ENCODE results near the gene NFAM1.

DNA sequence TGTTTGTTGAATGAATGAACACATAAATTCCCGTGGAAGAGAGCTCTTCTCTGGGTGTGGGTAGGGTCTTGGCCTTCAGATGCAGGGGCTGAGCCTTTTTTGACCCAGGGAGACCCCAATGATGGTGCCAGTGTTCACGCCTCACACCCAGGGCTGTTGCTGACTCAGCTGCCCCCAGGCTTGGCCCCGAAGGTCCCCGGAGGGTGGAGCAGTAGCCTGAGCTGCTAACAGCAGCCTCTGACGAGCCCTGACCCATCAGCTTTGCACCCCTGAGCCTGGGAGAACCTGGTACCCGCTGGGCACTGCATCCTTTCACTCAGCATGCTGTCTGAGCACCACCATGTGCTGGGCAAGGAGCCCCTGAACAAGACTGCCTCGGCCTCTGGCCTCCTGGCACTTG lies 23.9 kb downstream of the NFAM1 start:
- no peak for TF ChIP-seq POLR2A (IDR thresholded peaks at IDR 0.05)
- TF ChIP-seq, protein P1, sequence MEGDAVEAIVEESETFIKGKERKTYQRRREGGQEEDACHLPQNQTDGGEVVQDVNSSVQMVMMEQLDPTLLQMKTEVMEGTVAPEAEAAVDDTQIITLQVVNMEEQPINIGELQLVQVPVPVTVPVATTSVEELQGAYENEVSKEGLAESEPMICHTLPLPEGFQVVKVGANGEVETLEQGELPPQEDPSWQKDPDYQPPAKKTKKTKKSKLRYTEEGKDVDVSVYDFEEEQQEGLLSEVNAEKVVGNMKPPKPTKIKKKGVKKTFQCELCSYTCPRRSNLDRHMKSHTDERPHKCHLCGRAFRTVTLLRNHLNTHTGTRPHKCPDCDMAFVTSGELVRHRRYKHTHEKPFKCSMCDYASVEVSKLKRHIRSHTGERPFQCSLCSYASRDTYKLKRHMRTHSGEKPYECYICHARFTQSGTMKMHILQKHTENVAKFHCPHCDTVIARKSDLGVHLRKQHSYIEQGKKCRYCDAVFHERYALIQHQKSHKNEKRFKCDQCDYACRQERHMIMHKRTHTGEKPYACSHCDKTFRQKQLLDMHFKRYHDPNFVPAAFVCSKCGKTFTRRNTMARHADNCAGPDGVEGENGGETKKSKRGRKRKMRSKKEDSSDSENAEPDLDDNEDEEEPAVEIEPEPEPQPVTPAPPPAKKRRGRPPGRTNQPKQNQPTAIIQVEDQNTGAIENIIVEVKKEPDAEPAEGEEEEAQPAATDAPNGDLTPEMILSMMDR (IDR thresholded peaks at IDR 0.05) = no peak
